WI38 (cell line): ENCODE results near the gene RSAD1.

Source experiments
- H3K4me3 ChIP-seq: 2 replicates; pipeline ENCODE4 v1.5.1; 2011; ENCODE audit warnings: low read depth, mild to moderate bottlenecking, control low read depth, low read length
- CTCF ChIP-seq: IDR thresholded peaks from 2 replicates; pipeline ENCODE4 v1.5.1; 2012; ENCODE audit warnings: low read depth, mild to moderate bottlenecking, control low read depth, low read length

RSAD1 gene

GRCh38 chr17:50478391-50479381 lies at the start of gene RSAD1:
RSAD1 (plus strand) TSS chr17:50478860; CDS start chr17:50478885, 25 bp downstream.
- peak; percentile 72 for TF ChIP-seq CTCF
- H3K4me3 ChIP-seq, result peak within 1 kb of the TSS; percentile 66

- no peak for TF ChIP-seq CTCF
- no peak overlapping the region for H3K4me3 ChIP-seq
These were observed 48.9 kb upstream of the RSAD1 start for GRCh38 chr17:50429793-50430192.

- no peak for TF ChIP-seq CTCF
- no peak overlapping the region for H3K4me3 ChIP-seq
These were observed 47.6 kb upstream of the RSAD1 start for GRCh38 chr17:50430821-50431618.

- no peak overlapping the region for H3K4me3 ChIP-seq
- TF ChIP-seq CTCF, result no peak
These were observed 46.4 kb upstream of the RSAD1 start for GRCh38 chr17:50432125-50432762.

GRCh38 chr17:50437409-50437808 lies 41.3 kb upstream of the RSAD1 start:
- no peak overlapping the region for H3K4me3 ChIP-seq
- no peak for TF ChIP-seq CTCF

- no peak overlapping the region for H3K4me3 ChIP-seq
- no peak for TF ChIP-seq CTCF
These were observed 39.7 kb upstream of the RSAD1 start for GRCh38 chr17:50439008-50439407.
